ENCODE data around the gene IARS2. TPM values are rescaled to one million over a fixed set of nuclear protein-coding genes. Genes with fewer than 3 reads are reported as not detected.
"Not testable (repeated sequence)": the region's sequence is repeated elsewhere in the genome, so short reads cannot be mapped to it uniquely, and the experiment has no call there.

Gene IARS2
- total RNA-seq, 3 donors from 2014 or later: 65.7 to 86.5 (median 73.6) TPM

GRCh38 chr1:220160027-220160426 is 66.1 kb downstream of the IARS2 start:
- intact Hi-C loops (cut with DNase I, micrococcal nuclease): no loop called here
- no peak overlapping the region for H3K4me3 ChIP-seq
- peaks cover 12% of the 10 kb centered on the region for H3K4me1 ChIP-seq (ENCODE audit: low read depth)
- no peaks in the 10 kb centered on the region for H3K9me3 ChIP-seq
- ATAC-seq (no peak), DNase-seq (no peak)
- H3K36me3 ChIP-seq (ENCODE audit: low read depth): no peaks in the 10 kb centered on the region
- TF ChIP-seq CTCF (IDR thresholded peaks at IDR 0.05): no peak

GRCh38 chr1:220164116-220164515 is 70.2 kb downstream of the IARS2 start:
- no peaks in the 10 kb centered on the region for H3K9me3 ChIP-seq
- no peaks in the 10 kb centered on the region for H3K36me3 ChIP-seq (ENCODE audit: low read depth)
- intact Hi-C loops (cut with DNase I, micrococcal nuclease): no loop called here
- ATAC-seq (no peak), DNase-seq (no peak)
- TF ChIP-seq CTCF (IDR thresholded peaks at IDR 0.05): no peak
- peaks cover 4% of the 10 kb centered on the region for H3K4me1 ChIP-seq (ENCODE audit: low read depth)
- H3K4me3 ChIP-seq: no peak overlapping the region

- ATAC-seq (peak; percentile 34), DNase-seq (no peak)
- H3K4me1 ChIP-seq (ENCODE audit: low read depth): peaks cover 4% of the 10 kb centered on the region
- TF ChIP-seq CTCF (IDR thresholded peaks at IDR 0.05): no peak
- H3K36me3 ChIP-seq (ENCODE audit: low read depth): no peaks in the 10 kb centered on the region
- intact Hi-C loops (cut with DNase I, micrococcal nuclease): no loop called here
- no peak overlapping the region for H3K4me3 ChIP-seq
- no peaks in the 10 kb centered on the region for H3K9me3 ChIP-seq
Measured at GRCh38 chr1:220164517-220164916, 70.6 kb downstream of the IARS2 start.

GRCh38 chr1:220166853-220167252 is 72.9 kb downstream of the IARS2 start:
- ATAC-seq: no peak
- Histone ChIP-seq H3K4me3 (no peak overlapping the region), H3K9me3 (no peaks in the 10 kb centered on the region), H3K4me1 (ENCODE audit: low read depth) (peaks cover 4% of the 10 kb centered on the region), H3K36me3 (ENCODE audit: low read depth) (no peaks in the 10 kb centered on the region)
- no peak for DNase-seq
- TF ChIP-seq CTCF (IDR thresholded peaks at IDR 0.05): no peak
- intact Hi-C loops (cut with DNase I, micrococcal nuclease): no loop called here

- DNase-seq; H3K4me1 ChIP-seq (ENCODE audit: low read depth); H3K36me3 ChIP-seq (ENCODE audit: low read depth); H3K4me3 ChIP-seq; intact Hi-C loops (cut with DNase I, micrococcal nuclease); ATAC-seq; H3K9me3 ChIP-seq: not testable (repeated sequence)
Measured at GRCh38 chr1:220169887-220170286, 76.0 kb downstream of the IARS2 start.

- H3K4me3 ChIP-seq: no peak overlapping the region
- H3K36me3 ChIP-seq (ENCODE audit: low read depth): no peaks in the 10 kb centered on the region
- ATAC-seq: no peak
- H3K9me3 ChIP-seq: no peaks in the 10 kb centered on the region
- H3K4me1 ChIP-seq (ENCODE audit: low read depth): no peaks in the 10 kb centered on the region
- TF ChIP-seq CTCF (IDR thresholded peaks at IDR 0.05): no peak
- DNase-seq: no peak
- intact Hi-C loops (cut with DNase I, micrococcal nuclease): no loop called here
Measured at GRCh38 chr1:220170836-220171526, 77.0 kb downstream of the IARS2 start.
